Lung (tissue), 12 donors: Measurements from ENCODE around the gene RPAIN. TPM values are rescaled to one million over a fixed set of nuclear protein-coding genes. Genes with fewer than 3 reads are reported as not detected.

Experiments used
- ATAC-seq: fragments of 200-7000 bp; cut with Tn5 transposase; one replicate; pipeline ENCODE4 v1.9.1; 2020; ENCODE audit warnings: moderate number of reproducible peaks; ENCODE audit not compliant: insufficient read depth, low FRiP score
- DNase-seq, 3 donors: peaks; one replicate each; pipeline ENCODE4 v3.0.0-alpha.2; 2013 to 2017
- H3K27ac ChIP-seq, 2 donors: one replicate each; pipeline ENCODE4 v1.5.1; 2013; ENCODE audit warnings: mild to moderate bottlenecking in 2 of 2, moderate library complexity in 2 of 2, control low read depth in 1 of 2, inconsistent platforms in 1 of 2, low read depth in 1 of 2, low read length in 1 of 2
- H3K27me3 ChIP-seq, 3 donors: one replicate each; pipeline ENCODE4 v1.5.1; 2013; ENCODE audit warnings: low read length in 2 of 3; ENCODE audit not compliant: control insufficient read depth in 3 of 3, insufficient read depth in 3 of 3
- H3K36me3 ChIP-seq, 4 donors: one replicate each; pipeline ENCODE4 v1.5.1; 2013; ENCODE audit warnings: low read length in 4 of 4, mild to moderate bottlenecking in 1 of 4, moderate library complexity in 1 of 4; ENCODE audit not compliant: control insufficient read depth in 4 of 4, insufficient read depth in 4 of 4
- H3K4me1 ChIP-seq, 5 donors: one replicate each; pipeline ENCODE4 v1.5.1; 2013; ENCODE audit warnings: low read length in 5 of 5, mild to moderate bottlenecking in 2 of 5, moderate library complexity in 1 of 5; ENCODE audit not compliant: control insufficient read depth in 5 of 5, insufficient read depth in 5 of 5
- H3K4me3 ChIP-seq: one replicate; pipeline ENCODE4 v1.5.1; 2013; ENCODE audit warnings: mild to moderate bottlenecking, control low read depth, moderate library complexity
- H3K9ac ChIP-seq, 2 donors: one replicate each; pipeline ENCODE4 v1.5.1; 2013; ENCODE audit warnings: low read length in 2 of 2, control low read depth in 1 of 2; ENCODE audit not compliant: insufficient read depth in 1 of 2
- H3K9me3 ChIP-seq, 4 donors: one replicate each; pipeline ENCODE4 v1.5.1; 2013; ENCODE audit warnings: low read length in 3 of 4, mild to moderate bottlenecking in 1 of 4, moderate library complexity in 1 of 4; ENCODE audit not compliant: control insufficient read depth in 4 of 4, insufficient read depth in 3 of 4
- WGBS, 2 donors: extraction: QIAGEN DNeasy Blood & Tissue Kit; methylation state at CpG; one replicate each; pipeline ENCODE4 v1.1.7; 2013; 5-methylcytosine and 5-hydroxymethylcytosine counted together
- polyA plus RNA-seq, 2 donors: library from polyadenylated mRNA; stranded (reverse); fragments of 200-250 nt; gene quantifications; one replicate each; pipeline ENCODE4 v1.2.1, GENCODE V29; 2013
- total RNA-seq, 2 donors: library from RNA; depleted of rRNA in 1 of 2; stranded (reverse); fragments of >200 nt in 1 of 2; gene quantifications; one replicate each; pipeline ENCODE4 v1.2.1, GENCODE V29; 2014 to 2021
- TF ChIP-seq, protein P1 (sequence below): IDR thresholded peaks from 2 replicates; pipeline ENCODE4 v1.5.1; 2012; ENCODE audit warnings: mild to moderate bottlenecking; ENCODE audit errors: control extremely low read depth, extremely low read depth
- donor health status: control.
- donor health status: control.
- donor health status: Bipolar disorder and iron deficiency.
- donor health status: healthy.
- donor health status: DM: yes; HTN: yes; CAD: no.

Gene RPAIN
- total and polyA plus RNA-seq, 4 donors = 30.3 to 75.6 (median 39.3) TPM

DNA sequence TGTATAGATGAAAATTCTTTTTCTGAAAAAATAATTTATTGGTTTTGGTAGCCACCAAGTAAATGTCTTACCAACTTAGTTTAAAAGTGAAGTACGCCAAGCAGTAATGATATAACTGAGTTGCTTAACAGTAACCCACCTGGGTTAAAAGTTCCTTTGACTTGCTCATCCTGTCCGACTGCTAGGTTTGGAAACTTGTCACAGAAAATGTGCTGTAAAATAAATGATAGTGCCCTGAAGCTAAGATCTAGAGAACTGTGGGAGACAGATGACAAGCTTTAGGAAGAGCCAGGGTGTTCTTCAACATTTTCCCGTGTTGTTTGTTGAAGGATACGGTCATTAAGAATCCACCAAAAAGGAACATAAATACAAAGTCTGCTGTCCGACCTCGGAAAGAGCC, 61.0 kb downstream of the RPAIN start:
- Histone ChIP-seq H3K4me1 (peaks cover 0 to 11% (median 9%) of the 10 kb centered on the region in 5 donors), H3K36me3 (peaks cover 23 to 61% (median 40%) of the 10 kb centered on the region in 4 donors), H3K9ac (no peak overlapping the region), H3K27me3 (no peaks in the 10 kb centered on the region), H3K4me3 (no peak overlapping the region), H3K27ac (no peak overlapping the region), H3K9me3 (no peaks in the 10 kb centered on the region)
- no peak for ATAC-seq
- DNase-seq = no peak
- 90 to 93% methylated on average over 6 of the region's 6 CpGs for WGBS, 2 donors
- TF ChIP-seq, protein P1, sequence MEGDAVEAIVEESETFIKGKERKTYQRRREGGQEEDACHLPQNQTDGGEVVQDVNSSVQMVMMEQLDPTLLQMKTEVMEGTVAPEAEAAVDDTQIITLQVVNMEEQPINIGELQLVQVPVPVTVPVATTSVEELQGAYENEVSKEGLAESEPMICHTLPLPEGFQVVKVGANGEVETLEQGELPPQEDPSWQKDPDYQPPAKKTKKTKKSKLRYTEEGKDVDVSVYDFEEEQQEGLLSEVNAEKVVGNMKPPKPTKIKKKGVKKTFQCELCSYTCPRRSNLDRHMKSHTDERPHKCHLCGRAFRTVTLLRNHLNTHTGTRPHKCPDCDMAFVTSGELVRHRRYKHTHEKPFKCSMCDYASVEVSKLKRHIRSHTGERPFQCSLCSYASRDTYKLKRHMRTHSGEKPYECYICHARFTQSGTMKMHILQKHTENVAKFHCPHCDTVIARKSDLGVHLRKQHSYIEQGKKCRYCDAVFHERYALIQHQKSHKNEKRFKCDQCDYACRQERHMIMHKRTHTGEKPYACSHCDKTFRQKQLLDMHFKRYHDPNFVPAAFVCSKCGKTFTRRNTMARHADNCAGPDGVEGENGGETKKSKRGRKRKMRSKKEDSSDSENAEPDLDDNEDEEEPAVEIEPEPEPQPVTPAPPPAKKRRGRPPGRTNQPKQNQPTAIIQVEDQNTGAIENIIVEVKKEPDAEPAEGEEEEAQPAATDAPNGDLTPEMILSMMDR = no peak

DNA sequence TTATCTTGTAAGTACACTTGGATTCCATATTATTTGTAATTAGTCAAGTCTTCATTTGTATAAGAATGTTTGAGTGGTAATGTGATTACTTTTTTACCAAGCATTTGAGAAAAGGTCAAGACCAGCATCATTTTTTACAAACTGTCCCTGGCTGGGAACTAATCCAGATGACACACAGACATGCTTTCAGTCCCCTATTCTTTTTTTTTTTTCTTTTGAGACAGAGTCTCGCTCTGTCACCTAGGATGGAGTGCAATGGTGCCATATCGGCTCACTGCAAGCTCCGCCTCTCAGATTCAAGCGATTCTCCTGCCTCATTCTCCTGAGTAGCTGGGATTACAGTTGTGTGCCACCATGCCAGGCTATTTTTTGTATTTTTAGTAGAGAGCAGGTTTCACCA, 61.5 kb downstream of the RPAIN start:
- H3K4me3 ChIP-seq = no peak overlapping the region
- H3K27me3 ChIP-seq = no peaks in the 10 kb centered on the region
- ATAC-seq (no peak), DNase-seq (no peak)
- TF ChIP-seq, protein P1 = no peak
- peaks cover 23 to 60% (median 40%) of the 10 kb centered on the region in 4 donors for H3K36me3 ChIP-seq
- H3K4me1 ChIP-seq = peaks cover 0 to 11% (median 9%) of the 10 kb centered on the region in 5 donors
- WGBS, 2 donors = 98 to 100% methylated on average over 4 of the region's 4 CpGs
- no peak overlapping the region for H3K9ac ChIP-seq
- H3K9me3 ChIP-seq = no peaks in the 10 kb centered on the region
- H3K27ac ChIP-seq = no peak overlapping the region

Other genes starting within 250 kb of the RPAIN start
- 10 to 100 TPM in 1 of 2 donors, 1 to 10 TPM in 1; 7.9 to 14.4 TPM for gene ZNF594, start 228.3 kb upstream of the RPAIN start, total RNA-seq
- gene ZNF594, start 228.3 kb upstream of the RPAIN start, polyA plus RNA-seq = 1 to 10 TPM; 1.6 to 2.1 TPM
- 10 to 100 TPM in 1 of 2 donors, 1 to 10 TPM in 1; 2.3 to 18.6 TPM for gene SCIMP, start 185.3 kb upstream of the RPAIN start, total RNA-seq
- gene SCIMP, start 185.3 kb upstream of the RPAIN start, polyA plus RNA-seq = 10 to 100 TPM in 1 of 2 donors, 1 to 10 TPM in 1; 3.8 to 22.2 TPM
- 10 to 100 TPM; 34.0 to 38.2 TPM for gene RABEP1, start 137.9 kb upstream of the RPAIN start, total RNA-seq
- gene RABEP1, start 137.9 kb upstream of the RPAIN start, polyA plus RNA-seq = 10 to 100 TPM; 14.9 to 16.2 TPM
- gene NUP88, start 520 bp upstream of the RPAIN start, total RNA-seq = 10 to 100 TPM; 30.0 to 66.0 TPM
- gene NUP88, start 520 bp upstream of the RPAIN start, polyA plus RNA-seq = 10 to 100 TPM; 43.7 to 76.4 TPM
- gene C1QBP, start 19.0 kb downstream of the RPAIN start, total RNA-seq = 100 to 1,000 TPM in 1 of 2 donors, 10 to 100 TPM in 1; 60.6 to 129 TPM
- 100 to 1,000 TPM; 123 to 158 TPM for gene C1QBP, start 19.0 kb downstream of the RPAIN start, polyA plus RNA-seq
- gene DHX33, start 48.8 kb downstream of the RPAIN start, total RNA-seq = 10 to 100 TPM; 11.6 to 13.4 TPM
- gene DHX33, start 48.8 kb downstream of the RPAIN start, polyA plus RNA-seq = 1 to 10 TPM; 4.7 to 7.4 TPM
- 10 to 100 TPM; 39.3 to 67.8 TPM for gene DERL2, start 66.0 kb downstream of the RPAIN start, total RNA-seq
- gene DERL2, start 66.0 kb downstream of the RPAIN start, polyA plus RNA-seq = 100 to 1,000 TPM in 1 of 2 donors, 10 to 100 TPM in 1; 57.9 to 104 TPM
- gene MIS12, start 66.4 kb downstream of the RPAIN start, total RNA-seq = 10 to 100 TPM; 14.1 to 16.3 TPM
- 10 to 100 TPM; 14.4 to 16.0 TPM for gene MIS12, start 66.4 kb downstream of the RPAIN start, polyA plus RNA-seq
- gene NLRP1, start 164.3 kb downstream of the RPAIN start, total RNA-seq = 10 to 100 TPM; 29.2 to 33.1 TPM
- 10 to 100 TPM; 14.5 to 21.2 TPM for gene NLRP1, start 164.3 kb downstream of the RPAIN start, polyA plus RNA-seq